UCSD-AML1 (cell line): ENCODE measurements around the gene SPDYE18.
"Not testable (repeated sequence)": the region's sequence is repeated elsewhere in the genome, so short reads cannot be mapped to it uniquely, and the experiment has no call there.

ENCODE experiments used
- DNase-seq: peaks from one replicate; lab custom pipeline; 2025; ENCODE audit not compliant: unreplicated experiment; lab: John Stamatoyannopoulos, UW

Gene SPDYE18

DNA sequence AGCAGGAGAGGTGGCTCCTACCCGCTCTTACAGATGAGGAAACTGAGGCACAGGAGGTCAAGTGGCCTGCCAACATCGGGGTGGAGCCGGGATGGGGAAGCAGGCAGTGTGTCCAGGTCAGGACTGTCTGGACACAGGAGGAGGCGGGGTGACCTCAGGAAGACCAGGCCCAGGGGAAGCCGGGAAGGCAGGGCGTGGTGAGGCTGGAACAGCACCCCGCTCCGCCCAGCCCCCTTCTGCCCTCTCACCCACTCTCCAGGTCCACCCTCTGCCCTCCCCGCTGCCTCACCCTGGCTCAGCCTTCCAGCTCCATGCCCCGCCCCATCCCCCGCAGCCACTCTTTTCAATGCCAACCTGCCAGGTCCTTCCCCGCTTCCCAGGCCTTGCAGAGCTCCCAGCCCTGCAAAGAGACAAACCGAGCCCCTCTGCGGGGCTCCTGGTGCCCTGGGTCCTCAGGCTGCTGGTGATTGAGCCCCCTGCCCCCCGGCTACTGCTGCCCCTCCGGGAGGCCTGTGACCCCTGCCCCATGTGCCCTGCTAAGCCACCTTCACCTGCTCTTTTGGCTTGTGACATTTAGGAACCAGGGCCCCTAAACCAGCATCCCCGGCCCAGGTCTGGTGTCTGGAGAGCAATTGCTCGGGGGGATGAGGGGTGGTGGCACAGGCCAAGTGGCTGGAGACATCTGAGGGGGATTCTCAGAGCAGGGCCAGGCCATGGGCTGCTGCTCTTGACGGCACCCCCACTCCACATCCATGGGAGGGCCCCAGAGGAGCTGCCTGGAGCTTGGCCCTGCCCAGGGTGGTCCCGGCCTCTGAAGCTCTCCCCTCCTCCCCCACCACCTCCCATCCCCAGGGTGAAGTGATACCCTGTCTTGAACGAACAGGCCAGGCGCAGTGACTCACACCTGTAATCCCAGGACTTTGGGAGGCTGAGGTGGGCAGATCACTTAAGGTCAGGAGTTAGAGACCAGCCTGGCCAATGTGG is 55.9 kb downstream of the SPDYE18 start:
- DNase-seq: not testable (repeated sequence)

DNA sequence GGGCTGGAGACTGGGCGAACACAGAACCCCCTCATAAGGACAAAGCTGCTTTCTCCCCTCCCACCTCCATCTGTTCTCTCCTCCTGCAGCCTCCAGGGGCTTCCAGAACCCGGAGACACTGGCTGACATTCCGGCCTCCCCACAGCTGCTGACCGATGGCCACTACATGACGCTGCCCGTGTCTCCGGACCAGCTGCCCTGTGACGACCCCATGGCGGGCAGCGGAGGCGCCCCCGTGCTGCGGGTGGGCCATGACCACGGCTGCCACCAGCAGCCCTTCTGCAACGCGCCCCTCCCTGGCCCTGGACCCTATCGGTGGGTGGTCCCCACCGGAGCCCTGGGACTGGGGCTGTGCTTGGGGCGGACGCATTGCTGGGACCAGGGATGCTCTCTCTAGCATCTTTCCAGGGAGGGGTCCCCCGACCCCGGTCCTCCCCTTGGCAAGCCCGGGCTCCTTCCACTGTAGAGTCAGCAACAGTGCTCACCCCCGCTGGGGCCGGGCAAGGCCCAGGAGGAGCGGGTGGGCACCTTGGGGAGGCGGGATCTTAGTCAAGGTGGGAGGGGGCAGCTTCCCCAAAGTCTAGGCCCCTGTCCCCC is 56.8 kb downstream of the SPDYE18 start:
- not testable (repeated sequence) for DNase-seq

- not testable (repeated sequence) for DNase-seq
Measured at GRCh38 chr7:77004151-77004550, 58.2 kb downstream of the SPDYE18 start.

GRCh38 chr7:77003241-77003640 is 59.1 kb downstream of the SPDYE18 start:
- not testable (repeated sequence) for DNase-seq

DNA sequence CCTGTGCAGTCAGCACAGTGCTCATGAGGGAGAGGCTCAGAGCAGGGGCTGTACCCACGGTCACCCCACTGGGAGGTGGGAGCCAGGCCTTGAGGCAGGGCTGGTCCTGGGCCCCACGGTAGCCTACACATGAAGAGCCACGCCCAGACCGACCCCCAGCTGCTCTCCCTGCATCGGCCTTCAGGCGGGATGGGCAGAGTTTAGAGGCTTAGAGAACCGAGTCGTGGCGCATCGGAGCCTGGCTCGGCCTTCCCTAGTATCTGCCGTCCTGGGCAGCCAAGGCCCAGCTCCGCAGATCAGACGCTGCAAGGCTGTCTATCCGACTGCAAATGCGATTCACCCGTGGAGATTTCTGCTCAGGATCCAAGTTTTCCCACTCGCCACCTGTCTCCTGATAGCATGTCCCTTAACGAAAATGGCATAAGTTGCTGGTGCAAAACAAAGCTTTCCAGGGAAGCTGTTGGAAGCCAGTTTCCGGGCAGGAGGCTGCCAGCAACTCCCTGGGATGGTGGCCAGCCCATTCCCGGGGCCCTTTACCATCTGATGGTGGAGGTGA is 59.6 kb downstream of the SPDYE18 start:
- not testable (repeated sequence) for DNase-seq

GRCh38 chr7:77002104-77002503 is 60.3 kb downstream of the SPDYE18 start:
- DNase-seq: not testable (repeated sequence)
